ENCODE measurements around the gene RAP1GAP. TPM values are rescaled to one million over a fixed set of nuclear protein-coding genes. Genes with fewer than 3 reads are reported as not detected.
"Not testable (repeated sequence)": the region's sequence is repeated elsewhere in the genome, so short reads cannot be mapped to it uniquely, and the experiment has no call there.

RAP1GAP gene
- total and polyA plus RNA-seq, 7 donors, result 0.04 to 0.57 (median 0.21) TPM; not detected in 2

GRCh38 chr1:21633141-21633755, 35.9 kb downstream of the RAP1GAP start:
- no peak overlapping the region for H3K4me3 ChIP-seq
- no peaks in the 10 kb centered on the region for H3K9me3 ChIP-seq
- no peaks in the 10 kb centered on the region for H3K36me3 ChIP-seq (ENCODE audit: insufficient read depth in 1 of 2, low read depth in 1 of 2)
- 67 to 83% (median 79%) methylated on average over 6 to 7 of the region's 7 CpGs for WGBS, 3 donors
- TF ChIP-seq CTCF (IDR thresholded peaks at IDR 0.05), result no peak
- DNase-seq (no peak), ATAC-seq (no peak)
- intact Hi-C loops (cut with DNase I), result no loop called here
- H3K4me1 ChIP-seq, result no peaks in the 10 kb centered on the region
- no peak overlapping the region for H3K27ac ChIP-seq
- H3K27me3 ChIP-seq (ENCODE audit: insufficient read depth in 3 of 3, low read length in 2 of 3), result peaks cover 0 to 28% (median 6%) of the 10 kb centered on the region in 3 donors

GRCh38 chr1:21631944-21632887, 36.9 kb downstream of the RAP1GAP start:
- Histone ChIP-seq H3K27me3 (ENCODE audit: insufficient read depth in 3 of 3, low read length in 2 of 3) (peaks cover 0 to 28% (median 6%) of the 10 kb centered on the region in 3 donors), H3K4me3 (no peak overlapping the region), H3K27ac (no peak overlapping the region), H3K9me3 (no peaks in the 10 kb centered on the region), H3K4me1 (no peaks in the 10 kb centered on the region), H3K36me3 (ENCODE audit: insufficient read depth in 1 of 2, low read depth in 1 of 2) (no peaks in the 10 kb centered on the region)
- intact Hi-C loops (cut with DNase I), result no loop called here
- no peak for ATAC-seq
- 56 to 61% (median 60%) methylated on average over 18 to 19 of the region's 19 CpGs for WGBS, 3 donors
- no peak for TF ChIP-seq CTCF (IDR thresholded peaks at IDR 0.05)
- DNase-seq, result no peak

GRCh38 chr1:21631590-21631943, 37.6 kb downstream of the RAP1GAP start:
- H3K36me3 ChIP-seq (ENCODE audit: insufficient read depth in 1 of 2, low read depth in 1 of 2); intact Hi-C loops (cut with DNase I); H3K9me3 ChIP-seq; H3K4me1 ChIP-seq; ATAC-seq; H3K27ac ChIP-seq; DNase-seq; H3K4me3 ChIP-seq: not testable (repeated sequence)
- WGBS, 3 donors, result 75 to 85% (median 76%) methylated on average over 8 of the region's 8 CpGs
- H3K27me3 ChIP-seq (ENCODE audit: insufficient read depth in 3 of 3, low read length in 2 of 3), result peaks cover 0 to 28% (median 6%) of the 10 kb centered on the region in 3 donors

GRCh38 chr1:21630571-21631343, 38.4 kb downstream of the RAP1GAP start:
- no peak overlapping the region for H3K27ac ChIP-seq
- TF ChIP-seq CTCF (IDR thresholded peaks at IDR 0.05), result no peak
- H3K9me3 ChIP-seq, result no peaks in the 10 kb centered on the region
- 22 to 29% (median 27%) methylated on average over 13 of the region's 13 CpGs for WGBS, 3 donors
- intact Hi-C loops (cut with DNase I), result no loop called here
- H3K27me3 ChIP-seq (ENCODE audit: insufficient read depth in 3 of 3, low read length in 2 of 3), result peaks cover 0 to 28% (median 6%) of the 10 kb centered on the region in 3 donors
- H3K4me3 ChIP-seq, result no peak overlapping the region
- ATAC-seq (no peak), DNase-seq (no peak)
- H3K36me3 ChIP-seq (ENCODE audit: insufficient read depth in 1 of 2, low read depth in 1 of 2), result no peaks in the 10 kb centered on the region
- no peaks in the 10 kb centered on the region for H3K4me1 ChIP-seq

GRCh38 chr1:21629971-21630370, 39.2 kb downstream of the RAP1GAP start:
- no peak for DNase-seq
- peaks cover 0 to 25% (median 6%) of the 10 kb centered on the region in 3 donors for H3K27me3 ChIP-seq (ENCODE audit: insufficient read depth in 3 of 3, low read length in 2 of 3)
- H3K4me3 ChIP-seq, result no peak overlapping the region
- no peak overlapping the region for H3K27ac ChIP-seq
- no peaks in the 10 kb centered on the region for H3K4me1 ChIP-seq
- no peaks in the 10 kb centered on the region for H3K36me3 ChIP-seq (ENCODE audit: insufficient read depth in 1 of 2, low read depth in 1 of 2)
- H3K9me3 ChIP-seq, result no peaks in the 10 kb centered on the region
- intact Hi-C loops (cut with DNase I), result no loop called here
- TF ChIP-seq CTCF (IDR thresholded peaks at IDR 0.05), result no peak
- ATAC-seq, result no peak
- 88 to 91% (median 89%) methylated on average over 4 of the region's 4 CpGs for WGBS, 3 donors

Data from psoas muscle (tissue), 8 donors.